GM23338 (cell line): ENCODE measurements around the gene DOCK1. TPM values are rescaled to one million over a fixed set of nuclear protein-coding genes. Genes with fewer than 3 reads are reported as not detected.

Source experiments
- ATAC-seq: fragments of 200-7000 bp; cut with Tn5 transposase; 3 replicates; pipeline ENCODE4 v1.9.1; 2020
- DNase-seq: peaks from one replicate; pipeline ENCODE4 v3.0.0-alpha.2; 2015; ENCODE audit warnings: low spot score
- H2AFZ ChIP-seq: fragments of 200-600 bp; sonication (generic); 2 replicates; pipeline ENCODE4 v1.8.0; 2016; ENCODE audit warnings: antibody characterized with exemption, mild to moderate bottlenecking, moderate library complexity
- H3F3A ChIP-seq: fragments of 200-600 bp; sonication (generic); replicated peaks from 2 replicates; pipeline ENCODE4 v1.8.0; 2017; ENCODE audit warnings: antibody characterized with exemption, mixed run types, low read depth
- H3K27ac ChIP-seq: fragments of 200-600 bp; sonication (generic); 2 replicates; pipeline ENCODE4 v1.6.1; 2016; ENCODE audit warnings: low read depth
- H3K27me3 ChIP-seq: fragments of 200-600 bp; sonication (generic); 2 replicates; pipeline ENCODE4 v1.8.0; 2016; ENCODE audit warnings: mild to moderate bottlenecking, mixed run types, moderate library complexity; ENCODE audit not compliant: insufficient read depth
- H3K36me3 ChIP-seq: fragments of 200-600 bp; sonication (generic); 2 replicates; pipeline ENCODE4 v1.8.0; 2016; ENCODE audit warnings: mild to moderate bottlenecking; ENCODE audit not compliant: insufficient read depth
- H3K4me1 ChIP-seq: fragments of 200-600 bp; sonication (generic); 2 replicates; pipeline ENCODE4 v1.8.0; 2016; ENCODE audit warnings: mild to moderate bottlenecking, moderate library complexity; ENCODE audit not compliant: insufficient read depth
- H3K4me2 ChIP-seq: fragments of 200-600 bp; sonication (generic); 2 replicates; pipeline ENCODE4 v1.7.1; 2017; ENCODE audit warnings: mixed run types
- H3K4me3 ChIP-seq: fragments of 200-600 bp; sonication (generic); 2 replicates; pipeline ENCODE4 v1.6.1; 2016; ENCODE audit warnings: mixed run types
- H3K79me2 ChIP-seq: fragments of 200-600 bp; sonication (generic); replicated peaks from 2 replicates; pipeline ENCODE4 v1.8.0; 2017; ENCODE audit warnings: mild to moderate bottlenecking; ENCODE audit not compliant: insufficient read depth
- H3K9me2 ChIP-seq: fragments of 200-600 bp; sonication (generic); 2 replicates; pipeline ENCODE4 v1.8.0; 2017; ENCODE audit not compliant: insufficient read depth
- H4K20me1 ChIP-seq: fragments of 200-600 bp; sonication (generic); replicated peaks from 2 replicates; pipeline ENCODE4 v1.8.0; 2017; ENCODE audit warnings: mild to moderate bottlenecking; ENCODE audit not compliant: insufficient read depth
- H3K27ac Mint-ChIP-seq: 2 replicates; pipeline ENCODE4 v1.8.0; 2020; ENCODE audit warnings: inconsistent platforms, mild to moderate bottlenecking, moderate library complexity, mixed read lengths
- H3K27me3 Mint-ChIP-seq: 3 replicates; pipeline ENCODE4 v1.8.0; 2022; ENCODE audit warnings: low read depth, mild to moderate bottlenecking, moderate library complexity, mixed read lengths, inconsistent platforms; ENCODE audit not compliant: insufficient read depth, poor library complexity
- H3K36me3 Mint-ChIP-seq: 3 replicates; pipeline ENCODE4 v1.8.0; 2021; ENCODE audit warnings: low read depth, mild to moderate bottlenecking, inconsistent platforms, moderate library complexity, mixed read lengths
- H3K4me1 Mint-ChIP-seq: 3 replicates; pipeline ENCODE4 v1.8.0; 2020; ENCODE audit warnings: mild to moderate bottlenecking, inconsistent platforms, mixed read lengths
- H3K4me3 Mint-ChIP-seq: 3 replicates; pipeline ENCODE4 v1.8.0; 2021; ENCODE audit warnings: moderate library complexity, mild to moderate bottlenecking, inconsistent platforms, mixed read lengths
- H3K9me3 Mint-ChIP-seq: 3 replicates; pipeline ENCODE4 v1.8.0; 2020; ENCODE audit warnings: moderate library complexity, mild to moderate bottlenecking, inconsistent platforms, mixed read lengths
- CREB1 ChIP-seq: fragments of 250-450 bp; sonication (Bioruptor Pico); IDR thresholded peaks from 2 replicates; pipeline ENCODE4 v1.5.0; 2020; ENCODE audit warnings: low read depth, mild to moderate bottlenecking, moderate library complexity
- ETS1 ChIP-seq: IDR thresholded peaks from 2 replicates; pipeline ENCODE4 v1.6.1; 2016; ENCODE audit warnings: antibody characterized with exemption
- EZH2 ChIP-seq: fragments of 200-600 bp; sonication (generic); IDR thresholded peaks from one replicate; pipeline ENCODE4 v1.8.0; 2017; ENCODE audit warnings: antibody characterized with exemption, mild to moderate bottlenecking, low read depth; ENCODE audit not compliant: unreplicated experiment
- JUNB ChIP-seq: IDR thresholded peaks from one replicate; pipeline ENCODE4 v1.6.1; 2016; ENCODE audit warnings: antibody characterized with exemption; ENCODE audit not compliant: unreplicated experiment
- ZNF114 ChIP-seq: fragments of 250-450 bp; sonication (Bioruptor Pico); IDR thresholded peaks from 2 replicates; pipeline ENCODE4 v1.5.0; 2020; ENCODE audit warnings: mild to moderate bottlenecking, moderate library complexity
- ZNF462 ChIP-seq: fragments of 250-450 bp; sonication (Bioruptor Pico); IDR thresholded peaks from 2 replicates; pipeline ENCODE4 v1.5.0; 2020; ENCODE audit warnings: mild to moderate bottlenecking, moderate library complexity
- polyA plus RNA-seq: library from polyadenylated mRNA; unstranded; fragments of >200 nt; fragmentation: Nextera tagmentation; extraction: Ambion mirVana; gene quantifications from 2 replicates; pipeline ENCODE4 v1.2.1, GENCODE V29; 2016
- total RNA-seq: library from RNA; depleted of rRNA; stranded (reverse); fragments of >200 nt; shearing (Covaris generic); gene quantifications from 2 replicates; pipeline ENCODE4 v1.2.3, GENCODE V29; 2014

Gene DOCK1
- total and polyA plus RNA-seq, 2 experiments from 2014 or later, result 13.2 to 55.3 TPM

- TF ChIP-seq ZNF462 (CRISPR knock-in tag) (no peak), ZNF114 (CRISPR knock-in tag) (no peak), CREB1 (CRISPR knock-in tag) (no peak), JUNB (no peak), EZH2 (no peak)
Observed at GRCh38 chr10:127198721-127199120, 293.5 kb downstream of the DOCK1 start (continued).

GRCh38 chr10:127200646-127201045 lies 295.4 kb downstream of the DOCK1 start:
- H3K27ac Mint-ChIP-seq, result no peak overlapping the region
- ATAC-seq, result no peak
- TF ChIP-seq JUNB (no peak), ETS1 (no peak), ZNF462 (CRISPR knock-in tag) (no peak)
- H3K9me3 Mint-ChIP-seq, result no peaks in the 10 kb centered on the region
- Histone ChIP-seq H3K4me2 (no peak overlapping the region), H2AFZ (no peak overlapping the region), H4K20me1 (peaks cover 3% of the 10 kb centered on the region; the same call in 1 of the 2 replicates), H3K79me2 (no peaks in the 10 kb centered on the region; the same call in 1 of the 2 replicates), H3K9me2 (no peaks in the 10 kb centered on the region), H3K36me3 (no peaks in the 10 kb centered on the region), H3K27ac (no peak overlapping the region), H3F3A (no peaks in the 10 kb centered on the region), H3K4me1 (peaks cover 5% of the 10 kb centered on the region; the same call in 1 of the 2 replicates), H3K4me3 (no peak overlapping the region), H3K27me3 (peaks cover 17% of the 10 kb centered on the region; the same call in 1 of the 2 replicates)
- peaks cover 18% of the 10 kb centered on the region for H3K4me1 Mint-ChIP-seq
- no peak for DNase-seq
- H3K36me3 Mint-ChIP-seq, result no peaks in the 10 kb centered on the region; the same call in 2 of the 3 replicates
- peaks cover 5% of the 10 kb centered on the region for H3K27me3 Mint-ChIP-seq
- H3K4me3 Mint-ChIP-seq, result no peak overlapping the region
